ENCODE data around the gene FMO5.

DNA sequence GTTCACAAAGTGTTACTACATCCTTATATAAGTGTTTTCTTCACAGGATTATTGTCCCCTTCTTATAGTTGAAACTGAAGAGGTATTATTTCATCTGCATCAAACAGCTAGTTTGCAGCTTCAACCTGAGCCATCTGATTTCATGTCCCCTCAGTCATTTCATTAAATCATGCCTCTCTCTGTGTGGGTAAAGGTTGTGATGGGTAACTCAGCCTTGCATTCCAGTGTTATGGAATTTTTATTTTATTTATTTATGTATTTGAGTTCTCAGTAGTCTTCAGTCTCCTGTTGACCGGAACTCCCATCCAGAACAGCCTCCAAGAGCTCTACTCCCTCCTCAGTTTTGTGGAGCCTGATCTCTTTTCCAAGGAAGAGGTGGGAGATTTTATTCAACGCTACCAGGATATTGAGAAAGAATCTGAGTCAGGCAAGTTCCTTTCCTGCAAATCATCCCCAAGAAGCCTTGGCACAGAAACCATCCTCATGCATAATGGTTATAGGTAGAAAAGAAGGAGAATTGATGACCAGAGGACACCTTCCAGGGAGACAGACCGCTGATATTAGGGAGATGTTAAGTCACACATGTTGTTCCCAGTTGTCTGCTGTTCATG lies 39.1 kb upstream of the FMO5 start:
- TF ChIP-seq EZH2 (IDR thresholded peaks at IDR 0.05) (no peak), POLR2AphosphoS5 (IDR thresholded peaks at IDR 0.05; ENCODE audit: borderline replicate concordance, low read depth, low read length) (no peak), FOXP2 (optimal IDR thresholded peaks at IDR 0.05; ENCODE audit: control extremely low read depth, extremely low read length, insufficient read depth) (no peak)

Data from SK-N-MC (cell line).